HCT116 (cell line): ENCODE measurements around the gene FAM53B.

ENCODE experiments used
- CBX3 ChIP-seq: IDR thresholded peaks from 2 replicates; pipeline ENCODE4 v1.6.1; 2012; ENCODE audit warnings: low read depth
- CEBPB ChIP-seq: IDR thresholded peaks from 2 replicates; pipeline ENCODE4 v1.6.1; 2012; ENCODE audit warnings: low read depth
- EZH2 ChIP-seq: fragments of 200-600 bp; sonication (generic); IDR thresholded peaks from 2 replicates; pipeline ENCODE4 v1.6.1; 2017; ENCODE audit warnings: antibody characterized with exemption, mixed run types
- EZH2phosphoT487 ChIP-seq: fragments of 200-600 bp; IDR thresholded peaks from 2 replicates; pipeline ENCODE4 v1.6.1; 2018; ENCODE audit warnings: antibody characterized with exemption, borderline replicate concordance
- FOSL1 ChIP-seq: IDR thresholded peaks from 2 replicates; pipeline ENCODE4 v1.6.1; 2012; ENCODE audit warnings: low read depth
- POLR2A ChIP-seq: IDR thresholded peaks from 2 replicates; pipeline ENCODE4 v1.7.0; 2011; ENCODE audit warnings: borderline replicate concordance; ENCODE audit not compliant: insufficient read depth, insufficient read length; ENCODE audit errors: extremely low read depth
- POLR2AphosphoS5 ChIP-seq: IDR thresholded peaks from 2 replicates; pipeline ENCODE4 v1.6.1; 2011; ENCODE audit warnings: mild to moderate bottlenecking, low read depth, low read length, moderate library complexity
- RAD21 ChIP-seq: IDR thresholded peaks from 2 replicates; pipeline ENCODE4 v1.6.1; 2012; ENCODE audit warnings: low read depth, mild to moderate bottlenecking
- YY1 ChIP-seq: IDR thresholded peaks from 2 replicates; pipeline ENCODE4 v1.6.1; 2011; ENCODE audit warnings: low read length, low read depth, moderate library complexity, mild to moderate bottlenecking; ENCODE audit not compliant: insufficient replicate concordance; ENCODE audit errors: extremely low read depth
- TF ChIP-seq, protein P1 (sequence below), 3 experiments: fragments of 200-600 bp in 1 of 3; sonication (generic) in 1 of 3; IDR thresholded peaks in 2 of 3; conservative IDR thresholded peaks in 1 of 3; 2 replicates each; pipeline ENCODE4 v1.5.1; 2012 to 2017; ENCODE audit warnings: low read depth in 2 of 3, low read length in 2 of 3, antibody characterized with exemption in 1 of 3, borderline replicate concordance in 1 of 3, control low read depth in 1 of 3, mild to moderate bottlenecking in 1 of 3, mixed read lengths in 1 of 3, mixed run types in 1 of 3, moderate library complexity in 1 of 3; ENCODE audit not compliant: insufficient read depth in 1 of 3
- TF ChIP-seq, protein P2 (sequence below): IDR thresholded peaks from 2 replicates; pipeline ENCODE4 v1.6.1; 2012; ENCODE audit warnings: low read depth
- TF ChIP-seq, protein P3 (sequence below): IDR thresholded peaks from 2 replicates; pipeline ENCODE4 v1.6.1; 2012

GRCh38 chr10:124677293-124677699 lies 66.9 kb downstream of the FAM53B start:
- TF ChIP-seq, protein P1, sequence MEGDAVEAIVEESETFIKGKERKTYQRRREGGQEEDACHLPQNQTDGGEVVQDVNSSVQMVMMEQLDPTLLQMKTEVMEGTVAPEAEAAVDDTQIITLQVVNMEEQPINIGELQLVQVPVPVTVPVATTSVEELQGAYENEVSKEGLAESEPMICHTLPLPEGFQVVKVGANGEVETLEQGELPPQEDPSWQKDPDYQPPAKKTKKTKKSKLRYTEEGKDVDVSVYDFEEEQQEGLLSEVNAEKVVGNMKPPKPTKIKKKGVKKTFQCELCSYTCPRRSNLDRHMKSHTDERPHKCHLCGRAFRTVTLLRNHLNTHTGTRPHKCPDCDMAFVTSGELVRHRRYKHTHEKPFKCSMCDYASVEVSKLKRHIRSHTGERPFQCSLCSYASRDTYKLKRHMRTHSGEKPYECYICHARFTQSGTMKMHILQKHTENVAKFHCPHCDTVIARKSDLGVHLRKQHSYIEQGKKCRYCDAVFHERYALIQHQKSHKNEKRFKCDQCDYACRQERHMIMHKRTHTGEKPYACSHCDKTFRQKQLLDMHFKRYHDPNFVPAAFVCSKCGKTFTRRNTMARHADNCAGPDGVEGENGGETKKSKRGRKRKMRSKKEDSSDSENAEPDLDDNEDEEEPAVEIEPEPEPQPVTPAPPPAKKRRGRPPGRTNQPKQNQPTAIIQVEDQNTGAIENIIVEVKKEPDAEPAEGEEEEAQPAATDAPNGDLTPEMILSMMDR (IDR thresholded peaks at IDR 0.05 in 2 of 3, conservative IDR thresholded peaks at IDR 0.05 in 1 of 3; ENCODE audit: borderline replicate concordance in 1 of 3, insufficient read depth in 1 of 3, low read depth in 2 of 3, low read length in 2 of 3) = no peak
- TF ChIP-seq, protein P2, sequence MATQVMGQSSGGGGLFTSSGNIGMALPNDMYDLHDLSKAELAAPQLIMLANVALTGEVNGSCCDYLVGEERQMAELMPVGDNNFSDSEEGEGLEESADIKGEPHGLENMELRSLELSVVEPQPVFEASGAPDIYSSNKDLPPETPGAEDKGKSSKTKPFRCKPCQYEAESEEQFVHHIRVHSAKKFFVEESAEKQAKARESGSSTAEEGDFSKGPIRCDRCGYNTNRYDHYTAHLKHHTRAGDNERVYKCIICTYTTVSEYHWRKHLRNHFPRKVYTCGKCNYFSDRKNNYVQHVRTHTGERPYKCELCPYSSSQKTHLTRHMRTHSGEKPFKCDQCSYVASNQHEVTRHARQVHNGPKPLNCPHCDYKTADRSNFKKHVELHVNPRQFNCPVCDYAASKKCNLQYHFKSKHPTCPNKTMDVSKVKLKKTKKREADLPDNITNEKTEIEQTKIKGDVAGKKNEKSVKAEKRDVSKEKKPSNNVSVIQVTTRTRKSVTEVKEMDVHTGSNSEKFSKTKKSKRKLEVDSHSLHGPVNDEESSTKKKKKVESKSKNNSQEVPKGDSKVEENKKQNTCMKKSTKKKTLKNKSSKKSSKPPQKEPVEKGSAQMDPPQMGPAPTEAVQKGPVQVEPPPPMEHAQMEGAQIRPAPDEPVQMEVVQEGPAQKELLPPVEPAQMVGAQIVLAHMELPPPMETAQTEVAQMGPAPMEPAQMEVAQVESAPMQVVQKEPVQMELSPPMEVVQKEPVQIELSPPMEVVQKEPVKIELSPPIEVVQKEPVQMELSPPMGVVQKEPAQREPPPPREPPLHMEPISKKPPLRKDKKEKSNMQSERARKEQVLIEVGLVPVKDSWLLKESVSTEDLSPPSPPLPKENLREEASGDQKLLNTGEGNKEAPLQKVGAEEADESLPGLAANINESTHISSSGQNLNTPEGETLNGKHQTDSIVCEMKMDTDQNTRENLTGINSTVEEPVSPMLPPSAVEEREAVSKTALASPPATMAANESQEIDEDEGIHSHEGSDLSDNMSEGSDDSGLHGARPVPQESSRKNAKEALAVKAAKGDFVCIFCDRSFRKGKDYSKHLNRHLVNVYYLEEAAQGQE = no peak
- TF ChIP-seq POLR2A (no peak), EZH2 (no peak), YY1 (no peak), POLR2AphosphoS5 (no peak), FOSL1 (no peak), CEBPB (no peak), RAD21 (no peak), EZH2phosphoT487 (no peak), CBX3 (no peak)
- TF ChIP-seq, protein P3, sequence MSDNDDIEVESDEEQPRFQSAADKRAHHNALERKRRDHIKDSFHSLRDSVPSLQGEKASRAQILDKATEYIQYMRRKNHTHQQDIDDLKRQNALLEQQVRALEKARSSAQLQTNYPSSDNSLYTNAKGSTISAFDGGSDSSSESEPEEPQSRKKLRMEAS = no peak
